Neuronal stem cell (in vitro differentiated cells): ENCODE data around the gene AANAT.

ENCODE experiments used
- DNase-seq: peaks from one replicate; pipeline ENCODE4 v3.0.0-alpha.2; 2013; ENCODE audit warnings: low spot score
- H2AFZ ChIP-seq: one replicate; pipeline ENCODE4 v1.6.1; 2013; ENCODE audit warnings: mild to moderate bottlenecking, low read length, inconsistent platforms
- H2AK5ac ChIP-seq: 2 replicates; pipeline ENCODE4 v1.6.1; 2013; ENCODE audit warnings: low read depth, mild to moderate bottlenecking, inconsistent platforms, low read length, moderate library complexity, mixed read lengths
- H2BK120ac ChIP-seq: 2 replicates; pipeline ENCODE4 v1.6.1; 2013; ENCODE audit warnings: low read depth, mild to moderate bottlenecking, inconsistent platforms, low read length, moderate library complexity, mixed read lengths
- H2BK12ac ChIP-seq: one replicate; pipeline ENCODE4 v1.6.1; 2013; ENCODE audit warnings: low read length, inconsistent platforms
- H2BK15ac ChIP-seq: 2 replicates; pipeline ENCODE4 v1.6.1; 2013; ENCODE audit warnings: mild to moderate bottlenecking, low read length, inconsistent platforms, mixed read lengths
- H2BK5ac ChIP-seq: one replicate; pipeline ENCODE4 v1.6.1; 2013; ENCODE audit warnings: inconsistent platforms, mild to moderate bottlenecking, low read length, moderate library complexity
- H3K14ac ChIP-seq: one replicate; pipeline ENCODE4 v1.6.1; 2013; ENCODE audit warnings: low read length, inconsistent platforms
- H3K18ac ChIP-seq: 2 replicates; pipeline ENCODE4 v1.6.1; 2013; ENCODE audit warnings: low read length, inconsistent platforms
- H3K23ac ChIP-seq: 2 replicates; pipeline ENCODE4 v1.6.1; 2013; ENCODE audit warnings: low read depth, mild to moderate bottlenecking, mixed read lengths, low read length, inconsistent platforms; ENCODE audit not compliant: poor library complexity
- H3K27ac ChIP-seq: replicated peaks from 3 replicates; pipeline ENCODE4 v1.5.1; 2013; ENCODE audit warnings: low read length, inconsistent platforms
- H3K27me3 ChIP-seq, 3 experiments: 2 replicates each; pipeline ENCODE4 v1.6.1; 2013; ENCODE audit warnings: low read length in 3 of 3, mild to moderate bottlenecking in 2 of 3, inconsistent platforms in 1 of 3, low read depth in 1 of 3, mixed read lengths in 1 of 3, moderate library complexity in 1 of 3; ENCODE audit not compliant: control insufficient read depth in 3 of 3, insufficient read depth in 3 of 3
- H3K36me3 ChIP-seq, 2 donors: replicated peaks in 1 of 2; 2 replicates each; pipeline ENCODE4 v1.6.1; 2013; ENCODE audit warnings: low read length in 2 of 2; ENCODE audit not compliant: control insufficient read depth in 2 of 2, insufficient read depth in 2 of 2
- H3K4ac ChIP-seq: 2 replicates; pipeline ENCODE4 v1.6.1; 2013; ENCODE audit warnings: inconsistent platforms, mild to moderate bottlenecking, low read length, moderate library complexity
- H3K4me1 ChIP-seq, 2 donors: 1 replicate in 1 of 2; 2 replicates in 1 of 2; pipeline ENCODE4 v1.6.1; 2013; ENCODE audit warnings: low read length in 2 of 2, low read depth in 1 of 2; ENCODE audit not compliant: control insufficient read depth in 2 of 2, insufficient read depth in 1 of 2
- H3K4me2 ChIP-seq: one replicate; pipeline ENCODE4 v1.6.1; 2013; ENCODE audit warnings: mild to moderate bottlenecking, low read length, inconsistent platforms; ENCODE audit not compliant: insufficient read depth, poor library complexity, severe bottlenecking
- H3K4me3 ChIP-seq, 2 donors: 2 replicates each; pipeline ENCODE4 v1.5.1; 2013; ENCODE audit warnings: low read length in 2 of 2, mild to moderate bottlenecking in 2 of 2, inconsistent platforms in 1 of 2, moderate library complexity in 1 of 2
- H3K79me1 ChIP-seq: one replicate; pipeline ENCODE4 v1.6.1; 2013; ENCODE audit warnings: low read depth, mild to moderate bottlenecking, inconsistent platforms, low read length, moderate library complexity
- H3K9ac ChIP-seq: one replicate; pipeline ENCODE4 v1.6.1; 2013; ENCODE audit warnings: mild to moderate bottlenecking, low read depth, low read length, inconsistent platforms; ENCODE audit not compliant: poor library complexity
- H3K9me3 ChIP-seq, 2 donors: replicated peaks in 1 of 2; 2 replicates each; pipeline versions ENCODE3 to v1.6.1; 2013; ENCODE audit warnings: low read length in 2 of 2, mild to moderate bottlenecking in 2 of 2, inconsistent platforms in 1 of 2, low read depth in 1 of 2, mixed read lengths in 1 of 2, moderate library complexity in 1 of 2; ENCODE audit not compliant: control insufficient read depth in 2 of 2, insufficient read depth in 1 of 2
- H4K8ac ChIP-seq: one replicate; pipeline ENCODE4 v1.6.1; 2013; ENCODE audit warnings: low read depth, mild to moderate bottlenecking, inconsistent platforms, low read length, moderate library complexity
- H4K91ac ChIP-seq: one replicate; pipeline ENCODE4 v1.6.1; 2013; ENCODE audit warnings: low read length, low read depth, mild to moderate bottlenecking, inconsistent platforms; ENCODE audit not compliant: poor library complexity
- WGBS, 2 donors: extraction: QIAGEN DNeasy Blood & Tissue Kit; methylation state at CpG; one replicate each; pipeline ENCODE4 v1.1.7; 2013; ENCODE audit warnings: missing lambda C conversion rate in 2 of 2, mixed read lengths in 1 of 2; ENCODE audit not compliant: insufficient read length in 2 of 2, insufficient replicate concordance in 1 of 2; ENCODE audit errors: extremely low coverage in 2 of 2; 5-methylcytosine and 5-hydroxymethylcytosine counted together

Gene AANAT

GRCh38 chr17:76433693-76434092 is 33.7 kb upstream of the AANAT start:
- Histone ChIP-seq H3K4me1 (peaks cover 0 to 11% of the 10 kb centered on the region in 2 donors), H2BK5ac (no peak overlapping the region), H3K79me1 (no peaks in the 10 kb centered on the region), H2BK120ac (no peak overlapping the region), H2AK5ac (no peak overlapping the region), H3K18ac (no peak overlapping the region), H2AFZ (no peak overlapping the region), H3K14ac (no peak overlapping the region), H4K91ac (no peak overlapping the region), H2BK12ac (no peak overlapping the region), H3K27ac (no peak overlapping the region), H3K23ac (no peak overlapping the region), H3K9ac (no peak overlapping the region), H3K36me3 (peaks cover 1 to 19% of the 10 kb centered on the region in 2 donors), H3K9me3 (no peaks in the 10 kb centered on the region), H3K4me2 (no peak overlapping the region), H3K4me3 (no peak overlapping the region), H3K4ac (no peak overlapping the region), H2BK15ac (no peak overlapping the region), H3K27me3 (no peaks in the 10 kb centered on the region), H4K8ac (no peak overlapping the region)
- no CpG with 5 or more reads among the region's 9 CpGs for WGBS, 2 donors
- no peak for DNase-seq

- no peaks in the 10 kb centered on the region for H3K79me1 ChIP-seq
- DNase-seq, result no peak
- no peak overlapping the region for H4K8ac ChIP-seq
- no CpG with 5 or more reads among the region's 7 CpGs for WGBS, 2 donors
- no peak overlapping the region for H2BK120ac ChIP-seq
- H2AFZ ChIP-seq, result no peak overlapping the region
- H3K4me3 ChIP-seq, result no peak overlapping the region
- H2BK5ac ChIP-seq, result no peak overlapping the region
- peaks cover 4 to 17% of the 10 kb centered on the region in 2 donors for H3K4me1 ChIP-seq
- H3K36me3 ChIP-seq, result peaks cover 1 to 26% of the 10 kb centered on the region in 2 donors
- no peak overlapping the region for H3K4ac ChIP-seq
- H3K23ac ChIP-seq, result no peak overlapping the region
- H2BK12ac ChIP-seq, result no peak overlapping the region
- no peak overlapping the region for H3K27ac ChIP-seq
- H3K14ac ChIP-seq, result no peak overlapping the region
- H2BK15ac ChIP-seq, result no peak overlapping the region
- H3K18ac ChIP-seq, result no peak overlapping the region
- no peak overlapping the region for H2AK5ac ChIP-seq
- no peak overlapping the region for H3K4me2 ChIP-seq
- no peak overlapping the region for H4K91ac ChIP-seq
- no peaks in the 10 kb centered on the region for H3K27me3 ChIP-seq
- H3K9ac ChIP-seq, result no peak overlapping the region
- no peaks in the 10 kb centered on the region for H3K9me3 ChIP-seq
Measured at GRCh38 chr17:76434870-76435269, 32.5 kb upstream of the AANAT start.

GRCh38 chr17:76435751-76436150 is 31.7 kb upstream of the AANAT start:
- no peak overlapping the region for H2AK5ac ChIP-seq
- no peak overlapping the region for H2BK5ac ChIP-seq
- no peak overlapping the region for H2BK120ac ChIP-seq
- DNase-seq, result no peak
- WGBS, 2 donors, result no CpG with 5 or more reads among the region's 11 CpGs
- no peak overlapping the region for H3K9ac ChIP-seq
- no peak overlapping the region for H3K23ac ChIP-seq
- no peaks in the 10 kb centered on the region for H3K9me3 ChIP-seq
- no peak overlapping the region for H3K4me2 ChIP-seq
- H3K79me1 ChIP-seq, result no peaks in the 10 kb centered on the region
- no peak overlapping the region for H2AFZ ChIP-seq
- no peak overlapping the region for H2BK12ac ChIP-seq
- no peak overlapping the region for H3K27ac ChIP-seq
- H4K91ac ChIP-seq, result no peak overlapping the region
- H3K4me1 ChIP-seq, result peaks cover 4 to 18% of the 10 kb centered on the region in 2 donors
- H3K36me3 ChIP-seq, result peaks cover 1 to 24% of the 10 kb centered on the region in 2 donors
- no peak overlapping the region for H3K18ac ChIP-seq
- H4K8ac ChIP-seq, result no peak overlapping the region
- no peak overlapping the region for H3K4ac ChIP-seq
- H3K14ac ChIP-seq, result no peak overlapping the region
- H3K4me3 ChIP-seq, result no peak overlapping the region
- no peak overlapping the region for H2BK15ac ChIP-seq
- no peaks in the 10 kb centered on the region for H3K27me3 ChIP-seq

GRCh38 chr17:76437467-76438402 is 29.7 kb upstream of the AANAT start:
- no peaks in the 10 kb centered on the region for H3K27me3 ChIP-seq
- no peak for DNase-seq
- no peak overlapping the region for H3K27ac ChIP-seq
- H4K91ac ChIP-seq, result no peak overlapping the region
- no peak overlapping the region for H3K14ac ChIP-seq
- no peak overlapping the region for H3K4me2 ChIP-seq
- no peak overlapping the region for H2BK120ac ChIP-seq
- no peak overlapping the region for H3K23ac ChIP-seq
- no CpG with 5 or more reads among the region's 13 CpGs for WGBS, 2 donors
- peaks cover 2% of the 10 kb centered on the region for H3K79me1 ChIP-seq
- H4K8ac ChIP-seq, result no peak overlapping the region
- no peak overlapping the region for H3K18ac ChIP-seq
- no peak overlapping the region for H3K9ac ChIP-seq
- H3K4me3 ChIP-seq, result no peak overlapping the region
- no peak overlapping the region for H3K4ac ChIP-seq
- H3K36me3 ChIP-seq, result peaks cover 3 to 24% of the 10 kb centered on the region in 2 donors
- H3K4me1 ChIP-seq, result peaks cover 10 to 31% of the 10 kb centered on the region in 2 donors
- no peak overlapping the region for H2BK5ac ChIP-seq
- no peak overlapping the region for H2AFZ ChIP-seq
- no peaks in the 10 kb centered on the region for H3K9me3 ChIP-seq
- no peak overlapping the region for H2BK12ac ChIP-seq
- no peak overlapping the region for H2AK5ac ChIP-seq
- H2BK15ac ChIP-seq, result no peak overlapping the region
